Gastrocnemius medialis (tissue), 4 donors: Measurements from ENCODE around the gene TEX48.

Source experiments
- CTCF ChIP-seq, 5 experiments: fragments of 450-650 bp in 3 of 5; fragments of 200-600 bp in 2 of 5; sonication (generic) in 2 of 5; IDR thresholded peaks in 4 of 5; conservative IDR thresholded peaks in 1 of 5; 1 replicate in 4 of 5; 2 replicates in 1 of 5; pipeline ENCODE4 v1.5.1; 2016 to 2019; ENCODE audit warnings: antibody characterized with exemption in 5 of 5, mild to moderate bottlenecking in 3 of 5, moderate library complexity in 3 of 5
- POLR2A ChIP-seq, 2 donors: fragments of 450-650 bp; IDR thresholded peaks; one replicate each; pipeline ENCODE4 v1.6.1; 2017; ENCODE audit warnings: antibody characterized with exemption in 2 of 2, mild to moderate bottlenecking in 2 of 2, moderate library complexity in 2 of 2

- no peak for TF ChIP-seq CTCF (IDR thresholded peaks at IDR 0.05 in 4 of 5, conservative IDR thresholded peaks at IDR 0.05 in 1 of 5)
- no peak for TF ChIP-seq POLR2A (IDR thresholded peaks at IDR 0.05)
These were observed 29.0 kb downstream of the TEX48 start for GRCh38 chr9:114652776-114653555.
